ENCODE data around the gene RBBP6.

DNA sequence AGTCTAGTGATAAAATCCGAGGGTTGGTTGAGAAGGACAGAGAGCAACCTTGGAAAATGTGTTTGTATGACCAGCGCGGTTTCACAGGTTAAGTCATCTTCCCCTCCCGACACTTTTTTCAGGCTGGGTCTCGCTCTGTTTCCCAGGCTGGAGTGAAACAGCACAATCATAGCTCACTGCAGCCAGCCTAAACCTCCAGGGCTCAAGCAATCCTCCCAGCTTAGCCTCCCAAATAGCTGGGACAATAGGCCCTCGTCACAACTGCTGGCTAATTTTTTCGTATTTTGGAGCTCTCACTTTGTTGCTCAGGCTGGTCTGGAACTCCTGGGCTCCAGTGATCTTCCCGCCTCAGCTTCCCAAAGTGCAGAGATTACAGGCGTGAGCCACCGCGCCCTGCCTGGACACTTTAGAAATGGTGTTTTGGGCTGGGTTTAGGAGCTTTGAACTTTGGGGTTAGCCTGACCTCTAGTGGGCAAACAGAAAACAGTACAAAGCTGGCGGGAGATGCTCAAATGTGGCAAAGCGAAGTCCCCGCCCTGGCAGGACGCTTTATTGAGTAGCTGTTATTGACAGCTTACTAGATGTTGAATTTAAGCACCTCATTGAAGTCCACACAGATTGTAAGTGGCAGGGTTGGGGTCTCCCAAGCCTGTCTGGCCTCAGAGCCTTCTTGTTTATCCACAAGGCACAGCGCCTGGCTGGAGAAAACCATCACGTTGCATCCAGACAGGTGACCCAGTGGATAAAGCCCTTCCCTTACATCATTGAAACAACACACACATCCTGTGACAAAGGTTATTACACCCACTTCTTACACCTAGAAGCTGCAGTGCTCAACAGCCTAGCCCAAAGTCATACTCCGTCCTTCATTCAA is 34.7 kb upstream of the RBBP6 start:
- TF ChIP-seq, protein P1, sequence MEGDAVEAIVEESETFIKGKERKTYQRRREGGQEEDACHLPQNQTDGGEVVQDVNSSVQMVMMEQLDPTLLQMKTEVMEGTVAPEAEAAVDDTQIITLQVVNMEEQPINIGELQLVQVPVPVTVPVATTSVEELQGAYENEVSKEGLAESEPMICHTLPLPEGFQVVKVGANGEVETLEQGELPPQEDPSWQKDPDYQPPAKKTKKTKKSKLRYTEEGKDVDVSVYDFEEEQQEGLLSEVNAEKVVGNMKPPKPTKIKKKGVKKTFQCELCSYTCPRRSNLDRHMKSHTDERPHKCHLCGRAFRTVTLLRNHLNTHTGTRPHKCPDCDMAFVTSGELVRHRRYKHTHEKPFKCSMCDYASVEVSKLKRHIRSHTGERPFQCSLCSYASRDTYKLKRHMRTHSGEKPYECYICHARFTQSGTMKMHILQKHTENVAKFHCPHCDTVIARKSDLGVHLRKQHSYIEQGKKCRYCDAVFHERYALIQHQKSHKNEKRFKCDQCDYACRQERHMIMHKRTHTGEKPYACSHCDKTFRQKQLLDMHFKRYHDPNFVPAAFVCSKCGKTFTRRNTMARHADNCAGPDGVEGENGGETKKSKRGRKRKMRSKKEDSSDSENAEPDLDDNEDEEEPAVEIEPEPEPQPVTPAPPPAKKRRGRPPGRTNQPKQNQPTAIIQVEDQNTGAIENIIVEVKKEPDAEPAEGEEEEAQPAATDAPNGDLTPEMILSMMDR (IDR thresholded peaks at IDR 0.05), result peak; percentile 58 to 66
- TF ChIP-seq POLR2AphosphoS5 (IDR thresholded peaks at IDR 0.05) (no peak), POLR2A (IDR thresholded peaks at IDR 0.05) (no peak)

Data from suprapubic skin (tissue), 4 donors.